Endodermal cell (in vitro differentiated cells): ENCODE results near the gene LRMDA. TPM values are rescaled to one million over a fixed set of nuclear protein-coding genes. Genes with fewer than 3 reads are reported as not detected.

ENCODE experiments used
- DNase-seq: peaks from one replicate; pipeline ENCODE4 v3.0.0-alpha.2; 2017
- H3K27ac ChIP-seq: 2 replicates; pipeline ENCODE4 v1.5.1; 2013; ENCODE audit warnings: mild to moderate bottlenecking, low read depth, low read length, moderate library complexity
- H3K27me3 ChIP-seq: 2 replicates; pipeline ENCODE4 v1.6.1; 2013; ENCODE audit warnings: mild to moderate bottlenecking, low read length, moderate library complexity; ENCODE audit not compliant: insufficient read depth, control insufficient read depth, poor library complexity, severe bottlenecking
- H3K36me3 ChIP-seq: 2 replicates; pipeline ENCODE4 v1.7.0; 2013; ENCODE audit warnings: mild to moderate bottlenecking, low read length, moderate library complexity; ENCODE audit not compliant: control insufficient read depth, insufficient read depth
- H3K4me1 ChIP-seq: one replicate; pipeline ENCODE4 v1.7.0; 2013; ENCODE audit warnings: low read length; ENCODE audit not compliant: control insufficient read depth, insufficient read depth
- H3K4me3 ChIP-seq: 2 replicates; pipeline ENCODE4 v1.5.1; 2013; ENCODE audit warnings: mild to moderate bottlenecking, low read length, moderate library complexity
- H3K9ac ChIP-seq: 2 replicates; pipeline ENCODE4 v1.6.1; 2013; ENCODE audit warnings: mild to moderate bottlenecking, low read length, moderate library complexity; ENCODE audit not compliant: poor library complexity, severe bottlenecking; ENCODE audit errors: extremely low read depth
- H3K9me3 ChIP-seq: 2 replicates; pipeline ENCODE4 v1.6.1; 2013; ENCODE audit warnings: mild to moderate bottlenecking, low read length, moderate library complexity; ENCODE audit not compliant: control insufficient read depth
- H3K27ac Mint-ChIP-seq: 2 replicates; pipeline ENCODE4 v1.8.0; 2020; ENCODE audit warnings: mixed read lengths
- H3K27me3 Mint-ChIP-seq: 2 replicates; pipeline ENCODE4 v1.8.0; 2021; ENCODE audit warnings: mild to moderate bottlenecking, mixed read lengths; ENCODE audit not compliant: insufficient read depth
- H3K36me3 Mint-ChIP-seq: 2 replicates; pipeline ENCODE4 v1.8.0; 2020; ENCODE audit warnings: low read depth, mixed read lengths
- H3K4me1 Mint-ChIP-seq: 2 replicates; pipeline ENCODE4 v1.8.0; 2020; ENCODE audit warnings: mixed read lengths
- H3K4me3 Mint-ChIP-seq: 2 replicates; pipeline ENCODE4 v1.8.0; 2020; ENCODE audit warnings: mild to moderate bottlenecking, moderate library complexity, mixed read lengths
- H3K9me3 Mint-ChIP-seq: 2 replicates; pipeline ENCODE4 v1.8.0; 2020; ENCODE audit warnings: mild to moderate bottlenecking, mixed read lengths
- WGBS, 2 experiments: methylation state at CpG; one replicate each; pipeline versions ENCODE4 v1.1.5 to v1.1.7; 2013; ENCODE audit warnings: missing lambda C conversion rate in 2 of 2, mixed read lengths in 1 of 2; ENCODE audit not compliant: insufficient coverage in 1 of 2, insufficient read length in 1 of 2; 5-methylcytosine and 5-hydroxymethylcytosine counted together
- total RNA-seq, 2 donors: library from RNA; stranded (reverse); fragmentation: NEBNext Ultra II Directional in 1 of 2; extraction: Animal tissue kit (Norgen Biotek cat#: 25700) in 1 of 2; gene quantifications; 2 replicates in 1 of 2; 3 replicates in 1 of 2; pipeline ENCODE4 v1.2.1, GENCODE V29; 2021
- TF ChIP-seq, protein P1 (sequence below): fragments of 200-600 bp; sonication (generic); conservative IDR thresholded peaks from 2 replicates; pipeline ENCODE4 v1.5.0; 2021; ENCODE audit warnings: antibody characterized with exemption, mild to moderate bottlenecking

LRMDA gene
- total RNA-seq, 2 donors from 2014 or later, result 1.7 to 5.1 TPM

DNA sequence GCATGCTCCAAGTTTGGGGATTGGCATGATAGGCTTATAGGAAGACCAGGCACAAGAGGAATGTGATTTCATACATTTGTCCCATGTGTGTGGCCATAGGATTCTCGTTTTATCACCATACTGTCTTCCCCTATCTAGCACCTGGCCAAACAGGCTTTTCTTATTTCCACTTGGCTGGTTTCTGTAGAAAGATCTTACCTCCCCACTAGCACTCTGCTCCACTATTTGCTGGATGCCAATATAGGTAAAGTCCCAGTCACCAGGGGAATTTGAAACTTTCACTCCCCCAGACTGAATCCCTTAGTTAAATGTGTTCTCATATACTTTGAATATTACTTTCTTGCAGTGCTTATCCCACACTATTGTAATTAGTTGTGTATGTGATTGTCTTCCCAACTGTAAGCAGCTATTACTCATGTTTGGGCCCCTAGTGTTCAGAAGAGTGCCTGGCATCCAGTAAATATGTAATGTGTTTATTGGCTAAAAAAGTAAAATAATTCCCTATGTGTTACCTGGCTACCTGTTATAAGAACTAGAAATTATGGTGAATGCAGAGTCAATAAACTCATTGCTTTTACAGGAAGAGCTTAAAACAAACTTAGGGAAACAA, 109.0 kb downstream of the LRMDA start:
- Histone ChIP-seq H3K4me3 (no peak overlapping the region), H3K9me3 (no peaks in the 10 kb centered on the region), H3K27ac (no peak overlapping the region), H3K27me3 (no peaks in the 10 kb centered on the region), H3K4me1 (no peaks in the 10 kb centered on the region), H3K9ac (no peak overlapping the region), H3K36me3 (no peaks in the 10 kb centered on the region)
- H3K27ac Mint-ChIP-seq, result no peak overlapping the region
- TF ChIP-seq, protein P1, sequence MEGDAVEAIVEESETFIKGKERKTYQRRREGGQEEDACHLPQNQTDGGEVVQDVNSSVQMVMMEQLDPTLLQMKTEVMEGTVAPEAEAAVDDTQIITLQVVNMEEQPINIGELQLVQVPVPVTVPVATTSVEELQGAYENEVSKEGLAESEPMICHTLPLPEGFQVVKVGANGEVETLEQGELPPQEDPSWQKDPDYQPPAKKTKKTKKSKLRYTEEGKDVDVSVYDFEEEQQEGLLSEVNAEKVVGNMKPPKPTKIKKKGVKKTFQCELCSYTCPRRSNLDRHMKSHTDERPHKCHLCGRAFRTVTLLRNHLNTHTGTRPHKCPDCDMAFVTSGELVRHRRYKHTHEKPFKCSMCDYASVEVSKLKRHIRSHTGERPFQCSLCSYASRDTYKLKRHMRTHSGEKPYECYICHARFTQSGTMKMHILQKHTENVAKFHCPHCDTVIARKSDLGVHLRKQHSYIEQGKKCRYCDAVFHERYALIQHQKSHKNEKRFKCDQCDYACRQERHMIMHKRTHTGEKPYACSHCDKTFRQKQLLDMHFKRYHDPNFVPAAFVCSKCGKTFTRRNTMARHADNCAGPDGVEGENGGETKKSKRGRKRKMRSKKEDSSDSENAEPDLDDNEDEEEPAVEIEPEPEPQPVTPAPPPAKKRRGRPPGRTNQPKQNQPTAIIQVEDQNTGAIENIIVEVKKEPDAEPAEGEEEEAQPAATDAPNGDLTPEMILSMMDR, result peak; percentile 47
- H3K27me3 Mint-ChIP-seq, result peaks cover 29% of the 10 kb centered on the region
- no peaks in the 10 kb centered on the region for H3K36me3 Mint-ChIP-seq
- 89 to 100% methylated on average over 1 of the region's 1 CpG for WGBS, 2 experiments
- peaks cover 17% of the 10 kb centered on the region for H3K4me1 Mint-ChIP-seq
- DNase-seq, result no peak
- no peak overlapping the region for H3K4me3 Mint-ChIP-seq
- no peaks in the 10 kb centered on the region for H3K9me3 Mint-ChIP-seq

DNA sequence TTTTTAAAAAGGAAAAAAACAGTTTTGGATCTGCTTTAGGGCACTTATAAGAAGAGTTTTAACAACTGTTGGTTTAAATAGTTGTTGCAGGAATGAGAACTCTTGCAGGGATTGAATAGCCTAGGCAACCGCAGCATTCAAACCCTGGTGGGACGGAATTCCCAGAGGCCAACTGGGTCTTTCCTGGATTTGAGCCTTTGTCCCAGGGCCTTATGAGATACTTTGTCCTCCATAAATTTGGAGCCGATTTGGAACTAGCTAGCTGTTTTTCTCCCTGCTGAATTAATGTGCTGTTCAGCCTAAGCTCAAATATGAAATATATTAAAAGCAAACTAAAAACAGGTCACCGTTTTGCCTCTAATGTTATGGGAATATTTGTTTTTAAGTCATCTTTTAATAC, 109.6 kb downstream of the LRMDA start:
- WGBS, 2 experiments, result 30 to 66% methylated on average over 3 of the region's 4 CpGs
- H3K9me3 Mint-ChIP-seq, result no peaks in the 10 kb centered on the region

DNA sequence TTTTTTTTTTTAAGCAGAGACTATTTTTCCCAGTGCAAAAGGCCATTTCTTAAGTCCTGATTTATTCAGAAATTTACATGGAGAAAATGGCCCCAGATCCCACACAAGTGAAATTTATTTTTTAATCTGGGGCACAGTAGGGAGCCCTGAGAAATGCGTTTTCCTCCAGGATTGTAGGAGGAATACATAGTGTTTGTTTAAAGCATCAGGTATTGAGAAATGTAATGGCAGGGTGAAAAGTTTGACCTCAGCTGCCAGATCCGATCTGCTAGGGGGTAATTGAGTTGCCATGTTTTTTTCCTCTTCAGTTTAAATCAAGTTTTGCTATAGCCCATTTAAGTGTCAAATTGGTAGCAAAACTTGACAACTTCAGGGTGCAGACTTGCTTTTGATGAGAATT, 110.0 kb downstream of the LRMDA start:
- Histone ChIP-seq H3K27me3 (no peaks in the 10 kb centered on the region), H3K9ac (no peak overlapping the region), H3K36me3 (no peaks in the 10 kb centered on the region), H3K9me3 (no peaks in the 10 kb centered on the region), H3K4me1 (no peaks in the 10 kb centered on the region), H3K27ac (peak overlapping the region; percentile 68), H3K4me3 (no peak overlapping the region)
- DNase-seq, result no peak
- H3K27ac Mint-ChIP-seq, result no peak overlapping the region
- 67 to 75% methylated on average over 1 to 2 of the region's 2 CpGs for WGBS, 2 experiments
- no peak overlapping the region for H3K4me3 Mint-ChIP-seq
- no peaks in the 10 kb centered on the region for H3K36me3 Mint-ChIP-seq
- H3K9me3 Mint-ChIP-seq, result no peaks in the 10 kb centered on the region
- H3K27me3 Mint-ChIP-seq, result peaks cover 29% of the 10 kb centered on the region
- peaks cover 17% of the 10 kb centered on the region for H3K4me1 Mint-ChIP-seq
- TF ChIP-seq, protein P1, result no peak

More for the DNA sequence above, 109.6 kb downstream of the LRMDA start:
- no peak for DNase-seq
- H3K27me3 ChIP-seq, result no peaks in the 10 kb centered on the region
- H3K27ac ChIP-seq, result peak overlapping the region; percentile 68
- TF ChIP-seq, protein P1, result peak; percentile 2
- Mint-ChIP-seq H3K36me3 (no peaks in the 10 kb centered on the region), H3K27me3 (peaks cover 31% of the 10 kb centered on the region), H3K4me3 (no peak overlapping the region), H3K27ac (no peak overlapping the region), H3K4me1 (peaks cover 17% of the 10 kb centered on the region)
- H3K4me1 ChIP-seq, result no peaks in the 10 kb centered on the region
- H3K9ac ChIP-seq, result no peak overlapping the region
- H3K36me3 ChIP-seq, result no peaks in the 10 kb centered on the region
- H3K9me3 ChIP-seq, result no peaks in the 10 kb centered on the region
- H3K4me3 ChIP-seq, result no peak overlapping the region
